ENCODE data around the gene BASP1.
"Not testable (repeated sequence)": the region's sequence is repeated elsewhere in the genome, so short reads cannot be mapped to it uniquely, and the experiment has no call there.

The BASP1 gene

DNA sequence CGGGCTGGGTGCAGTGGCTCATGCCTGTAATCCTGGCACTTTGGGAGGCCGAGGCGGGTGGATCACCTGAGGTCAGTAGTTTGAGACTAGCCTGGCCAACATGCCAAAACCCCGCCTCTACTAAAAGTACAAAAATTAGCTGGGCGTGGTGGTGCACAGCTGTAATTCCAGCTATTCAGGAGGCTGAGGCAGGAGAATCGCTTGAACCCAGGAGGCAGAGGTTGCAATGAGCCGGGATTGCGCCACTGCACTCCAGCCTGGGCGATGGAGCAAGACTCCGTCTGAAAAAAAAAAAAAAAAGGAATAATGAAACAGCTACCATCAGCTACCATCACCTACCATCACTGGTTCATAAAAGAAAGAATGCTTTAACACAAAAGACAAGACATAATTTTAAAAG, 25.9 kb upstream of the BASP1 start:
- not testable (repeated sequence) for DNase-seq (ENCODE audit: low spot score)

DNA sequence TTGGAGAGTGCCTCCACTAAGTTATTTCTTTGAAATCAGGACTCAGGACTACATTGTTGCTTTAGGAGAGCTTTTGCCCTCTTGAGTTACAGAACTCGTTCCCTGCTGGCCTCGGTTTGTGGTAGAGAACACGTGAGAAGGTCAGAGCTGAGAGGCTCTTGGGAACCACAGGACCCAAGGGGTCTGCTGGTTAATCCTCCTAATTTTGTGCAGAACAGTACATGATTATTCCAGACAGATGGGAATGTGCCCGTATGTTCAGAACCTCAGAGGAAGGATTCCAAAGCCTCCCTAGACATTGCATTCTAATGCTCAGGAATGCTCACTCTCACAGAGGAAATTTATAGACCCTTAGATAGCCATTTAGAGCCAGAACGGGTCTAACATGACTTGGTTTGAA, 25.2 kb upstream of the BASP1 start:
- no peak for DNase-seq (ENCODE audit: low spot score)

DNA sequence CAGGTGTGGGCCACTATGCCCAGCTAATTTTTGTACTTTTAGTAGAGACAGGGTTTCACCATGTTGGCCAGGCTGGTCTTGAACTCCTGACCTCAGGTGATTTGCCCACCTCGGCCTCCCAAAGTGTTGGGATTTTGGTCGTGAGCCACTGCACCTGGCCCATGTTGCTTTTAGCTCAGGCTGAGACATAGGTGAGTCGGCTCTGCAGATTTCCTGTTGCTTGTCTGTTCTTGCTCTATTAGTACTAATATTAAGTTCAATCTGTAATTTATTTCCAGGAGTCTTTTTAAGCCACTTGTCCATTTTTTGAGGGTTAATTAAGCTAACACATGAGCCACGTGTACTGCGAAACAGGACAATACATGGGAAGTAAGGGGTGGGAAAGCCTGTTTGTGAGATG, 21.4 kb upstream of the BASP1 start:
- no peak for DNase-seq (ENCODE audit: low spot score)

DNA sequence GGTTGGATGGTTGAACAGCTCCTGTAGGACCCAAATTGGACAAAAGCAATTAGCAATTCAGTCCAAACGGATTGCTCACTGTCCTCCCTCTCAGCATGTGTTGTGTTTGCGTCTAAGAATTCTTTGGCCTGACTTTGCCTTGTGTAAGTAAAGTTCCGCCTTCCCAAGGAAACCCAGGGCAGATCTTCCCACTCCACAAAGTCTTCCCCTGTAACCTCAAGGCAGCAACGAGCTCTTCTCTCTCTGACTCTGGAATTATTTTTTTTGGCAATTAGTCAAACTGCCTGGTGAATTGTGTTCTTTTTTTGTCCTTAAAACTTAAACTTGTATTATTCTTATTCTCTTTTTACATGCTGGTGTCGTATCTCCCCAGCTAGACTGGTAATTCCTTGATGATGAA, 20.7 kb upstream of the BASP1 start:
- no peak for DNase-seq (ENCODE audit: low spot score)

DNA sequence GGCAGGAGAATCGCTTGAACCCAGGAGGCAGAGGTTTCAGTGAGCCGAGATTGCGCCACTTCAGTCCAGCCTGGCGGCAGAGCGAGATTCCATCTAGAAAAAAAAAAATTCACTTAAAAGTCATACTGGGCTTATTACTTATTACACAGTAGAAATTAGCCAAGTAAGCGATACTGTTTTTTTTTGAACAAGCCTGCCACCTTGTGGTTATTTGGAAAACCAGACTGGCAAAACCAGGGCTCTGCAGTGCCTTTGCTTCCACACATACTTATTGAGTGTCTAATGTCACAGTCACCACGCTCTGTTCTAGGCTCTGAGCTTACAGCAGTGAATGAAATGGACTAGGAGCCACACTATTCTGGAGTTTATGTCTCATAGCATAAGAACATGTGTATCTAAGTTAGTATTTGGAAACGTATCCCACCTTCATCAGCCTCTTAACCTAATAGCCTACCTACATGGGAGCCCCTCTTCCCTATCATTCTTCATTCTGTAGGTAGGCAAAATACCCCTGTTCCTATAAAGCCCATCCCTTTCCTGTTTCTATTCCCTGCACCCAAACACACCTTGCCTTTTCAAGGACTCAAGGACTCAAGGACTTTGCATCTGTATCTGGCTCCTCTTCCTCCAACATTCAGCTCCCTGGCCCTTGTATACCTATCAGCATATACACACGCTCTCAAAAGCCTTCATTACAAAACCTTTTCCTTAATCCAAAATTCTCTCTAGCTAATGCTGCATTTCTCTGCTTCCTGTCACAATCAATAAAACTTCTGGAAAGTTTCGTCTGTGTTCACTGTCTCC, 13.9 kb upstream of the BASP1 start:
- peak; percentile 77 for DNase-seq (ENCODE audit: low spot score)

DNA sequence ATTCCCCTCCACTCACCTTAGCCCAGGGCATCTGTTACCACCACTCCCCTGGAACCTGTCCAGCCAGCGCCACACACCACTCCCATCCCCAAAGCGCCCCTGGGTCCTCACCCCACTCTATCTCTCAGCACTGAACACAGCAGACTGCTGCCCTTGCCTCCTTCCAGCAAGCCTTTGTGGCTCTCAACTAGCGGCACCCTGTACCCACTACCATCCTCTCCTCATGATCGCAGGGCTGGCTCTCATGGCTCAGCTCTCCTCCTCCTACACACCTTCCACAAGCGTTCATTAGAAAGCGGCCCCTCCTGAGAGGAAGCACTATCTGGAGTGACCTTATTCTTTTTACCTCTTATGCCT, 13.3 kb upstream of the BASP1 start:
- DNase-seq (ENCODE audit: low spot score) = no peak

DNA sequence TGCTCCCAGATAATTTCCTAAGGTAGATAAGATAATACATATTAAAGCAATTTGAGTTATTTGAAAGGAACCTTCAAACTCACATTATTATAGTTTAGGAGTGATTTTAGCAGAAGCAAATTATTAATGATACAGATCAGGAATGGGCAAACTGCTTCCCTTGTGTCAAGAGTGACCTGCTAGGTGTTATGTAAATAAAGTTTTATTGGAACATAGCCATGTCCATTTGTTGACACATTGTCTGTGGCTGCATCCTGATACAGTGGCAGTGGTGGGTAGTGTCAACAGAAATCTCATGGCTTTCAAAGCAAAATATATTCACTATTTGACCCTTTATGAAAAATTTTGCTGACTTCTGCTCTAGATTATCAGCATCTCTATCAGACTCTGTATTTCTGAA, 11.4 kb upstream of the BASP1 start:
- no peak for DNase-seq (ENCODE audit: low spot score)

DNA sequence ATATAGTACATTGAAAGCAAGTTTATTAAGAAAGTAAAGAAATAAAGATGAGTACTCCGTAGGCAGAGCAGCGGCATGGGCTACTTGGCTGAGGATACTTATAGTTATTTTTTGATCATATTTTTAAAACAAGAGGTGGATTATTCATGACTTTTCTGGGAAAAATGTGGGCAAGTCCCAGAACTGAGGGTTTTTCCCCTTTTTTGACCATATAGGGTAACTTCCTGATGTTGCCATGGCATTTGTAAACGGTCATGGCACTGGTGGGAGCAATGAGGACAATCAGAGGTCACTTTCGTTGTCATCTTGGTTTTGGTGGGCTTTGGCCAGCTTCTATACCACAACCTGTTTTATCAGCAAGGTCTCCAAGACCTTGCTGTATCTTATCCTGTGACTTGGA, 5.2 kb upstream of the BASP1 start:
- no peak for DNase-seq (ENCODE audit: low spot score)

DNA sequence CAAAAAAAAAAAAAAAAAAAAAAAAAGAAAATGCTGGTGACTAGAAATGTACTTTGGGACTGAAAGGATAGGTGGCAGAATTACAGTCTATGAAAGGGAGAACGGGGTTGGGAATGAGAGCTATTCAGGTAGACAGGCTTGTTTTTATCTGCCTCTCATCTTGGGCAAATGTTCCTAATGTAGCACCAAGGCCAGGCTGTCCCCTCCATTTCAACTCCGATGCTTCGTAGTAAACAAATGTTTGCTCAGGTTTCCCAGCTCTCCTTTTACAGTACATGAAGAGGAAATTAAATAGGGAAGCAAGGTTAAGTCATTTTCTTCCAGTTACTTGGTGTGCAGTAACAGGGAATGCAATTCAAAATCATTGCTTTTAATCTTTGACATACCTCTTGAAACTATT, 4.4 kb upstream of the BASP1 start:
- no peak for DNase-seq (ENCODE audit: low spot score)

DNA sequence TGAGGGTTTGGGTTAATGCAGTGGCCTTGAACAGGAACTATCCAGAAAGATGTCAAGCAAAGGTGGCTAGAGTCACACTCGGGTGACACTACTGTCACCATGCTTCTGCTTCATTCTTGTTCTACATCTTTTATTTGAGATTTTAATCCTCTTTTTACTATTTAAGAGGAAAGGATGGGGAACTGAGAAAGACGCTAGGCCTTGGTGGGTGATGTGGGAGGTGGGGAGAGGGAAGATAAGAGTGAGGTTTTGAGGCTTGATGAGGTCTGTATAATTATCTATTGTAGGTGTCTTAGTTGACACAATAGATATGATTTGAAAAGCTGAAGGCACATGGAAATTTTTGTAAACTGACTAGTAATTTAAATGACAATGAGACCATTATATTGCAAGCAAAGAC, 3.5 kb upstream of the BASP1 start:
- DNase-seq (ENCODE audit: low spot score) = no peak

DNA sequence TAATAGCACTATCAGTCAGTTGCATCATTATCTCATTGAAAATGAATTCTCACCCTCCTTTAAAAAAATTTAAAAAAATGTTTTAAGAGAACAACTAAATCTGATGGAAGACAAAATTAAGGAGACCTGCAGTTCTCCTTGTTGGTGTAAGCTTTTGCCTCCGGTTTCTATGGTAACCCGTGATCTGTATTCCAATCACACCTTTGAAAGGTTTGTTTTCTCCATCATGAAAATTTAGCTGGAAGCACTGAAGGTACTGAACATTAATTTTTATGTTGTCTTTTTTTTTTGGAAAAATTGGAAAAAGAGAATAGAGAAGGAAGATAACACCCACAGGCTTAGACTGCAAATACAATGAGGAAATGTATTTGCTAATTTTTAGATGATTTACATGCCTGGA, 2.5 kb upstream of the BASP1 start:
- DNase-seq (ENCODE audit: low spot score) = no peak

DNA sequence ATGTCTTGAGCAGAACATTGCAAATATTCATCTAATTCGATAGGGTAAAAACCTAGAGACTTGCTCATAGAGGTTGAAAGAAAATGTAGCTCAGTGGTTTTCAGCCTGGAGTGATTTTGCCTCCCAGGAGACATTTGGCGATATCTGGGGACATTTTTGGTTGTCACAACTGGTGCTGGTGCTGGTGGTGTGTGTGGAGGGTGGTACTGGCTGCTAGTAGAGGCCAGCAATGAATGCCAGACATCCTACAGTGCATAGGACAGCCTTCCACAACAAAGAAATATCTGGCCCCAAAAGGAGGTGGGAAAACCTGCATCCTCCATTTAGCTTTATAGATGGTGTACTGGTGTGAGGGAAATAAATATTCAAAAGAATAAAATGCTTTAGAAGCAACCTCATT, 2.1 kb upstream of the BASP1 start:
- no peak for DNase-seq (ENCODE audit: low spot score)

DNA sequence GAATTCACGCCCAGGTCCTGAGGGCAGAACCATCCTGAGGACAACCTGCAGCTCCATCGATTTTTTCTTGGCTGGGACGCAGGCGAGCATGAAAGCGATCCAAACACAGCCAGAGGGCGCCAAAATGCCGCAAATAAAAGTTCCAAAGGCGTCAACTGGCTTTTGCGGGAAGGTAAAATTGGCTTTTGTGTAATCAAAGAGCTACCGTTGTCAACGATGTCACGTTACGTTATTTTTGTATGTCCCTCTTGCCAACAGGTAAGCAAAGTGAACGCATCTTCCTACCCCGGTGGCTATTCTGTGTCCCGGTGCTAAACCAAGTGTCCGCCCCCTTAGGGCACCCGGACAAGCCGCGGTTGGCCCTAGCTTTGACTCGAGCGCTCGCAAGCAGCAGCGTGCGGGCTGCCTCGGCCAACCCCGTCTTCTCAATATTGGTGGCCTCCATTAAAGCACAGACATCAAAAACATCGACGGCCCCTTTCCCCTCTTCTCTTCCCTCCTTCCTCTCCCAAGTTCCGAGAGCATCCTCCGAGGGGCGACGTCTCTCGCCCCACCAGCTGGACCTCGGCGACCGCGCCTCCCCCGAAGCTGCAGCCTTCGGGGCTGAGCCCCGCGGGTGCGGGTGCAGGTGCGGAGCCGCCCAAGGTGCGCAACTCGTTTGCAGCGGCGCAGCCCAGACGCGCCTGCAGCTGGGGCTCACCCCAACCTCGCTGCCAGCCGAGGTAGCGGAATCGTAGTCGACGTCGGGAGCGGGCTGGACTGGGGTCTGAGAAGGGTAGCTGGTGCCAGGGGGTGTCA, 1.1 kb upstream of the BASP1 start:
- DNase-seq (ENCODE audit: low spot score) = peak; percentile 86

DNA sequence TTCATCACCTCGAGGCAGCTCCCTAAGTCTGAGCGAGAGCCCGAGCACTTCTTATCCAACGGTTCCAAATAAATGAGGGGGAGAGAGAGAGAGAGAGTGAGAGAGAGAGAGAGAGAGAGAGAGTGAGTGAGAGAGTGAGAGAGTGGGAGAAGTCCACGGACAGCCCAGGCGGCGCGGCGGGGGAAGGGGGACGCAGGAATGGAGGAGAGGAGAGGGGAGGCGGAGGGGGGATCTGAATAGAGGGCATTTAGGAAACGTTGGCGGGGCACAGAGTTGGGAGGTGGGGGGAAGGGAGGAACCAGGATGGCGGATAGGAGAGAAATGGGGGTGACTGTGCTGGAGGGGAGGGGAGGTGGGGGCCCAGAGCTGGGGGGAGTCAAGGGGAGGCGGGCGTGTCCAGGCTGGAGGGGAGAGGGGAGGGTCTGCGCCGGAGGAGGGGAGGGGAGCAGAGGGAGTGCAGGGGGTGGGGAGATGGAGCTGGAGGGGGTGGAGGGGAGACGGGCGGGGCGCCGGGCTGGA, 398 bp upstream of the BASP1 start:
- peak; percentile 60 for DNase-seq (ENCODE audit: low spot score)

DNA sequence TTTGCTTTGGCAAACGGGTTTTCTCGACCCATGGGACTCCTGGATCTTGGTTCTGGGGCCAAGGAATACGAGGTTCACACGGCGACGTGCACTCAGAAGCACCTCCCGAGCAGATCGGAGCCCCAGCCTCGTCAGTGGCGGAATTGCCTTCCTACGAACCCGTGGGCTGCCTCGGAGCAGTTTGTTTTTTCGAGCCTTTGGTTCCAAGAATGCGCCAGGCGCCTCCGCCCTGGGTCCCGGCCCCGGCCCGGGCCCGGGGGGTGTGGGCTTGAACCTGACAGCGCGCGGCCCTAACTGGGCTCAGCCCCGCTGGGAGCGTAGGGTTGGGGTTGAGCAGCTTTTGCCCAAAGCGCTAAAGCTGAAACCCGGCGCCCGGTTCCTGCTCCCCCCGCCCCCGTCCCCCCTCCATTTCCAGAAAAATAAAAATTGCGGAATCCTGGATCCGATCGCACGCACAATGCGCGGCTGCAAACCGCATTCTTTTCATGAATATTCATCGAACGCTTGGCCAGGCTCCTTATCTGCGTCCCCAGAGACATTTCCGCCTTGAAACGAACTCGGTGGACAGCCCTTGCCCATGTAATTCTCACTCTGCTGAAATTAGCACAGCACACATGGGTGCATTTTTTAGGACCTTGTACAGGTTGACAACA, 1.0 kb downstream of the BASP1 start:
- peak; percentile 29 for DNase-seq (ENCODE audit: low spot score)

DNA sequence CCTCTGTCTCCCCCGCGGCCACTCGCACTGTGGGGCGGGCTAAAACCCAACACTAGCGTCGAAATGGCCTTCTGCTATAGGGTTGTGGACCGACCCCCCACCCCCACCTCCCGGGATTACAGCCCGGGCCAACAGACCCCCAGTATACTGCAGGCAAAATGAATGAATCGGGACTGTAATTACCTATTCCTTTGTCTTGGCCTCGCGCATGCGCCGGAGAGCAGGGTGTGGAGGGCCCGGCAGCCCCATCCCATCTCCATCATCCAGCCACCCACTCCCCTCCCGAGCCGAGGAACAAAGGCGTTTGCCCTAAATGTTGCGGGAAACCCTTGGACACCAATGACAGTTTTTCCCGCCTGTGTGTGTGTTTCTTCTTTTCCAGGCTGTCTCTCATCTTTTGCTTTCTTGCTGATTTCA, 1.6 kb downstream of the BASP1 start:
- DNase-seq (ENCODE audit: low spot score) = peak; percentile 62

DNA sequence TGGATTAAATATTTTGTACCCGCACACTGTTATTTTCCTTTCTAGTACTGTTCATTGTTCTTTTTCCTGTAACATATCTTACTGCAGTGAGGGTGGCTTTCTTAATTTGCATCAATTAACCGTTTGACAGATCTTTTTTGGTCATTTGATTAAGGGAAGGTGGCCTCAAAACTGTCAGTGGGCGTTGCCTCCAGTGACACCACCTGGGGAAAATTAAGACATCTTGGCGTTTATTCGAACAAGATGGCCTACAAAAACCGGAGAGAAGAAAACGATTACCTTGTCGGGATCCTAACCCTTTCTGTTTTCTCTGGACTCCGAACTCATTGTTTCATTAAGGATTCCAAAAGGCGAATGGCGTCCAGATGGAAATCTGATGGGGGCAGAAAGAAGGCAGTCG, 2.0 kb downstream of the BASP1 start:
- no peak for DNase-seq (ENCODE audit: low spot score)

DNA sequence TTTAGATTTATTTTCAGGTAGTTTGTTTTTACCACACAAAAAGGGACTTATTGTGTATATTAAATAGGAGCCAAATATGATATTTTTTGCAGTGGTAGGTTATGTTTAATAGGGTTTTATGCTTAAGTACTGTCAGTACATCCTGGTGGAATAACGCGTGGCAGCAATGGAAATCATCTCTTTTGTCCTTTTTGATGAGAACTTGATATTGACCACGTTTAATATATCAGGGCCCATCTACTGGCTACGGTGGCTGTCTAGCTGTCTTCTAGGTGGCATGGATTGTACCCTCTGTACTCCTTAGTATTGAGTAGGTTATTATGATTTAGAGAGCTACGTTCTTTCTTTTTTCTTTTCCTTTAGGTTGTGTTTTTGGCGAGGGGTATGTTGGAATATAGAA, 2.6 kb downstream of the BASP1 start:
- no peak for DNase-seq (ENCODE audit: low spot score)

DNA sequence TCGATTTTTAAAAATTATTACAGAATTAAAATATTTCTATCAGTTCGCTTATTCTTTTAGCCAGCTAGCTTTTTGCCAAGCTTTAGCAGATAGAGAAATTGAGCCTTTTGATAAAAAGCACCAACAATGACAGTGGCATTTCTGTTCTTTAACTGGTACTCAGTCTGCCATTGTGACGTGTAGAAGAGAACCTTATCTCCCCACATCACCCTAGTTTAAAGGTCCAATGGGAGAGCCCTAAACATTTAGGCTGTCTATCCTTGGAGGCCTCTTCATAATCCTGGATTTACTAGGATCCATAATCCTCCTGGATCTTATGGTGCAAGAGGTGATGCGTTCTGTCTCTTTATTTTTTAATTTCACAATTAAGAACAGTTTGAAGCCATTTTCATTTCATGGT, 3.0 kb downstream of the BASP1 start:
- DNase-seq (ENCODE audit: low spot score) = no peak

DNA sequence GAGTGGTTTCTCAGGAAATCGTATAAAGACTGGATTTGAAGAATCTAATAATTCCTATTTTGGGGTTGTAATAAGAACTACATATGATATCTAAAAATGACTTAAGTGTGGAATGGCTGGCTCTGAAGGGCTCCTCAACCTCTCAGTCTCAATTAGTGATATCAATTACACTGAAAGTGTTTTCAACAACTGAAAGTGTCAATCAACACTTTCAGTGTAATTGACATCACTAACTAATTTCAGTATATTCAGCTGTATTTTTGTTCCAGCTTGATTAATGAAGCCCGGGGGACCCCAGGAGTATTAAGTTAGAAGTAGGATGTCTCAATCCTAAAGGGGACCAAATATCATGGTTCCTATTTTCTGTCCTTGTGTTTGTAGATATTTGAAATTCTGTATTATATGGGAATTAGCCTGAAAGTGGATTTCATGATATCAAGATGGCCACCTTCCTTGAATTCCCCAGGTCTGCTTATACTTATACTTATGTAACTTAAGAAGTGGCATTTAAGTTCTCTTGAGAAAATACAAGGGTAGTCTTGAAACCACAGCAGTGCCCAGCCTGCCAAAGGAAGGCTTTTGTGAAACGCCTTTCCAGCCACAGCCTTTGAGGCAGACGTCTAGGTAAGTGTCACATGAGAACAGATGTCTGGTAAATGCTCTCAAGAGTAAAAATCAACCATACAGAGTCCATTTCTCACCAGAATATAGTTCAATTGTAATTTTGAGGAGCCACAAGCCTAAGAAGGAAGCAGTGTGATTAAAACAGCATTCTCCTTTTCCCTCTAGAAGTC, 4.6 kb downstream of the BASP1 start:
- DNase-seq (ENCODE audit: low spot score) = no peak

DNA sequence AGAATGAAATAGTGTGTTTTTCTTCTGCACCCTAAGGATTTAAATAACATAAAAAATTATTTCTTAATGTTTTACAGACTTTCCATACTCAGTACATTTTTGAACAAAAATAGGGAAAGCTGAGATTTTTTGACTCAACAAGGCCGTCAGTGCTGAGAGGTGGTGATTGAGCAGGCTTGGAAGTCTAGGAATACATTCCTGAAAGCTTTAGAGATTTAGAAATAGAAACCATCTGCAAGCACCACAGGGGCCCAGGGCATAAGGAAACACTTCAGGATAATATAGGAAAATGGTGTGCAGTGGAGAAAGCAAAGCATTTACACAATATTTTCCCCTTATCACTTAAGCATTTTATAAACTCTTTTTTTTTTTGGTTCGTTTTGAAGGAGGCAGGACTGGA, 5.2 kb downstream of the BASP1 start:
- DNase-seq (ENCODE audit: low spot score) = no peak
